Measurements from ENCODE around the gene ZNF853.

GRCh38 chr7:6604458-6604857 is 11.0 kb upstream of the ZNF853 start:
- TF ChIP-seq CTCF (IDR thresholded peaks at IDR 0.05) (no peak), POLR2A (IDR thresholded peaks at IDR 0.05) (no peak)

Measured in thyroid gland (tissue), 4 donors.